Smooth muscle cell (in vitro differentiated cells): ENCODE results near the gene ACP3. TPM values are rescaled to one million over a fixed set of nuclear protein-coding genes. Genes with fewer than 3 reads are reported as not detected.
A peak's percentile ranks its signal among the peaks of the same experiment; 100 is the strongest.

Source experiments
- DNase-seq: peaks from one replicate; lab custom pipeline; 2025; ENCODE audit not compliant: unreplicated experiment; lab: John Stamatoyannopoulos, UW
- H2AFZ ChIP-seq: fragments of 200-600 bp; sonication (generic); 2 replicates; pipeline ENCODE4 v1.6.0; 2016; ENCODE audit warnings: antibody characterized with exemption, low read depth, mild to moderate bottlenecking
- H3F3A ChIP-seq: fragments of 200-600 bp; sonication (generic); 2 replicates; pipeline ENCODE4 v1.6.0; 2017; ENCODE audit warnings: antibody characterized with exemption, low read depth
- H3K27ac ChIP-seq: fragments of 200-600 bp; sonication (generic); 2 replicates; pipeline ENCODE4 v1.5.1; 2016; ENCODE audit warnings: low read depth, mild to moderate bottlenecking
- H3K27me3 ChIP-seq: fragments of 200-600 bp; sonication (generic); 2 replicates; pipeline ENCODE4 v1.6.1; 2016; ENCODE audit warnings: low read depth, mild to moderate bottlenecking
- H3K36me3 ChIP-seq: fragments of 200-600 bp; sonication (generic); 2 replicates; pipeline ENCODE4 v1.5.1; 2016; ENCODE audit warnings: low read depth
- H3K4me1 ChIP-seq: fragments of 200-600 bp; sonication (generic); 2 replicates; pipeline ENCODE4 v1.5.1; 2016; ENCODE audit warnings: low read depth
- H3K4me2 ChIP-seq: fragments of 200-600 bp; sonication (generic); 2 replicates; pipeline ENCODE4 v1.6.0; 2016; ENCODE audit warnings: mild to moderate bottlenecking
- H3K4me3 ChIP-seq: fragments of 200-600 bp; sonication (generic); 2 replicates; pipeline ENCODE4 v1.5.1; 2016; ENCODE audit warnings: mild to moderate bottlenecking
- H3K79me2 ChIP-seq: fragments of 200-600 bp; sonication (generic); 2 replicates; pipeline ENCODE4 v1.6.0; 2016; ENCODE audit warnings: low read depth, mild to moderate bottlenecking
- H3K9ac ChIP-seq: fragments of 200-600 bp; sonication (generic); 2 replicates; pipeline ENCODE4 v1.6.0; 2016; ENCODE audit warnings: low read depth
- H3K9me3 ChIP-seq: fragments of 200-600 bp; sonication (generic); replicated peaks from 2 replicates; pipeline ENCODE4 v1.5.1; 2016; ENCODE audit warnings: low read depth
- H4K20me1 ChIP-seq: fragments of 200-600 bp; sonication (generic); 2 replicates; pipeline ENCODE4 v1.6.0; 2016; ENCODE audit warnings: low read depth
- WGBS: methylation state at CpG from one replicate; pipeline ENCODE4 v1.1.7; 2016; ENCODE audit warnings: low lambda C conversion rate; 5-methylcytosine and 5-hydroxymethylcytosine counted together
- polyA plus RNA-seq: library from polyadenylated mRNA; unstranded; fragments of >200 nt; fragmentation: Nextera tagmentation; extraction: Ambion mirVana; gene quantifications from 2 replicates; pipeline ENCODE4 v1.2.1, GENCODE V29; 2016
- total RNA-seq: library from RNA; depleted of rRNA; stranded (reverse); fragments of >200 nt; gene quantifications from 2 replicates; pipeline ENCODE4 v1.2.3, GENCODE V29; 2014
- TF ChIP-seq, protein P1 (sequence below): fragments of 200-600 bp; sonication (generic); IDR thresholded peaks from 2 replicates; pipeline ENCODE4 v1.5.1; 2017; ENCODE audit warnings: borderline replicate concordance, mild to moderate bottlenecking, antibody characterized with exemption; ENCODE audit not compliant: insufficient read depth, poor library complexity, severe bottlenecking

The ACP3 gene
- total and polyA plus RNA-seq, 2 experiments from 2014 or later, result 35.8 to 36.6 TPM

DNA sequence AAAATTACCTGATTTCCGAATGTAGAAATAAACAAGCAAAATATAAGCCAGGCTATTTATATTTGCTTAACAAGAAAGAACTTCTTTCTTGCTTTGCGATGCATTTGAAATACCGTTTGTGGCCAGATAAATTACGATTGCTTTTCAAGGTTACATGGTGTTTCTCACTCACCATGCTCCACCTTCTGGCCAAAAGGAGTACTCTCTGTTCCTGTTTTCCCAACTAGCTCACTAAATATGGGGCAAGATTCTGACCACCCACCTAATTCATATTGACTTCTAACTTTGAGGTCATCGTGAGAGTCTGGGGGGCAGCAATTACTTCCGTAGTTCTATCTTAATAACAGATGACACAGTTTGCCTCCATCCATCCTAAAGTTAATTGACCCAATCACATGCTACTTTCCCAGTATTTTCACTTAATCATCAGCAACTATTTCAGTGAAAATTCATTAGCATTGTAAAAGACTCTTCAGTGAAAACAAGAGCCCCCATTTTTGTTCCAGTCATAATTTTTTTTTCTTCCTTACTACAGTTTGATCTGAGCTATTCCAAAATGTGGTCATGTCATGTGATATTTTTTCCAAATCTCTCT, 25.9 kb downstream of the ACP3 start:
- no peaks in the 10 kb centered on the region for H3K9me3 ChIP-seq
- H3K79me2 ChIP-seq, result no peaks in the 10 kb centered on the region
- H3F3A ChIP-seq, result no peaks in the 10 kb centered on the region
- no peak overlapping the region for H3K9ac ChIP-seq
- no peaks in the 10 kb centered on the region for H3K36me3 ChIP-seq
- no peak overlapping the region for H3K27ac ChIP-seq
- no peak overlapping the region for H3K4me3 ChIP-seq
- H3K4me1 ChIP-seq, result peaks cover 4% of the 10 kb centered on the region
- TF ChIP-seq, protein P1, sequence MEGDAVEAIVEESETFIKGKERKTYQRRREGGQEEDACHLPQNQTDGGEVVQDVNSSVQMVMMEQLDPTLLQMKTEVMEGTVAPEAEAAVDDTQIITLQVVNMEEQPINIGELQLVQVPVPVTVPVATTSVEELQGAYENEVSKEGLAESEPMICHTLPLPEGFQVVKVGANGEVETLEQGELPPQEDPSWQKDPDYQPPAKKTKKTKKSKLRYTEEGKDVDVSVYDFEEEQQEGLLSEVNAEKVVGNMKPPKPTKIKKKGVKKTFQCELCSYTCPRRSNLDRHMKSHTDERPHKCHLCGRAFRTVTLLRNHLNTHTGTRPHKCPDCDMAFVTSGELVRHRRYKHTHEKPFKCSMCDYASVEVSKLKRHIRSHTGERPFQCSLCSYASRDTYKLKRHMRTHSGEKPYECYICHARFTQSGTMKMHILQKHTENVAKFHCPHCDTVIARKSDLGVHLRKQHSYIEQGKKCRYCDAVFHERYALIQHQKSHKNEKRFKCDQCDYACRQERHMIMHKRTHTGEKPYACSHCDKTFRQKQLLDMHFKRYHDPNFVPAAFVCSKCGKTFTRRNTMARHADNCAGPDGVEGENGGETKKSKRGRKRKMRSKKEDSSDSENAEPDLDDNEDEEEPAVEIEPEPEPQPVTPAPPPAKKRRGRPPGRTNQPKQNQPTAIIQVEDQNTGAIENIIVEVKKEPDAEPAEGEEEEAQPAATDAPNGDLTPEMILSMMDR, result peak; percentile 79
- 11% methylated on average over 6 of the region's 6 CpGs for WGBS
- H3K27me3 ChIP-seq, result no peaks in the 10 kb centered on the region
- H3K4me2 ChIP-seq, result peak overlapping the region; percentile 64
- H4K20me1 ChIP-seq, result no peaks in the 10 kb centered on the region
- H2AFZ ChIP-seq, result no peak overlapping the region
- no peak for DNase-seq

GRCh38 chr3:132344666-132345280, 27.6 kb downstream of the ACP3 start:
- Histone ChIP-seq H4K20me1 (no peaks in the 10 kb centered on the region), H3K27ac (no peak overlapping the region), H3K4me3 (no peak overlapping the region), H3K4me1 (peaks cover 4% of the 10 kb centered on the region), H3K36me3 (no peaks in the 10 kb centered on the region), H3K4me2 (no peak overlapping the region), H3K9ac (no peak overlapping the region), H3F3A (no peaks in the 10 kb centered on the region), H3K9me3 (no peaks in the 10 kb centered on the region), H2AFZ (no peak overlapping the region), H3K27me3 (no peaks in the 10 kb centered on the region), H3K79me2 (no peaks in the 10 kb centered on the region)
- TF ChIP-seq, protein P1, result no peak
- DNase-seq, result no peak

GRCh38 chr3:132346841-132347736, 29.9 kb downstream of the ACP3 start:
- Histone ChIP-seq H3K27me3 (no peaks in the 10 kb centered on the region), H3K9ac (no peak overlapping the region), H3F3A (no peaks in the 10 kb centered on the region), H3K4me1 (peaks cover 4% of the 10 kb centered on the region), H3K4me2 (no peak overlapping the region), H2AFZ (no peak overlapping the region), H3K27ac (no peak overlapping the region), H3K36me3 (no peaks in the 10 kb centered on the region), H3K4me3 (no peak overlapping the region), H3K79me2 (no peaks in the 10 kb centered on the region), H4K20me1 (no peaks in the 10 kb centered on the region), H3K9me3 (no peaks in the 10 kb centered on the region)
- TF ChIP-seq, protein P1, result no peak
- 92% methylated on average over 5 of the region's 5 CpGs for WGBS
- DNase-seq, result no peak
